ENCODE results near the gene RTN4R. TPM values are rescaled to one million over a fixed set of nuclear protein-coding genes. Genes with fewer than 3 reads are reported as not detected.

Gene RTN4R
- total and polyA plus RNA-seq, 2 experiments from 2014 or later = 10.6 to 38.4 TPM

- TF ChIP-seq ZNF462 (CRISPR knock-in tag; IDR thresholded peaks at IDR 0.05) (no peak), ETS1 (IDR thresholded peaks at IDR 0.05) (no peak), CREB1 (CRISPR knock-in tag; IDR thresholded peaks at IDR 0.05; ENCODE audit: low read depth) (no peak), JUNB (IDR thresholded peaks at IDR 0.05; ENCODE audit: unreplicated experiment) (no peak), STAT1 (IDR thresholded peaks at IDR 0.05; ENCODE audit: unreplicated experiment) (no peak)
- TF ChIP-seq, protein P1, sequence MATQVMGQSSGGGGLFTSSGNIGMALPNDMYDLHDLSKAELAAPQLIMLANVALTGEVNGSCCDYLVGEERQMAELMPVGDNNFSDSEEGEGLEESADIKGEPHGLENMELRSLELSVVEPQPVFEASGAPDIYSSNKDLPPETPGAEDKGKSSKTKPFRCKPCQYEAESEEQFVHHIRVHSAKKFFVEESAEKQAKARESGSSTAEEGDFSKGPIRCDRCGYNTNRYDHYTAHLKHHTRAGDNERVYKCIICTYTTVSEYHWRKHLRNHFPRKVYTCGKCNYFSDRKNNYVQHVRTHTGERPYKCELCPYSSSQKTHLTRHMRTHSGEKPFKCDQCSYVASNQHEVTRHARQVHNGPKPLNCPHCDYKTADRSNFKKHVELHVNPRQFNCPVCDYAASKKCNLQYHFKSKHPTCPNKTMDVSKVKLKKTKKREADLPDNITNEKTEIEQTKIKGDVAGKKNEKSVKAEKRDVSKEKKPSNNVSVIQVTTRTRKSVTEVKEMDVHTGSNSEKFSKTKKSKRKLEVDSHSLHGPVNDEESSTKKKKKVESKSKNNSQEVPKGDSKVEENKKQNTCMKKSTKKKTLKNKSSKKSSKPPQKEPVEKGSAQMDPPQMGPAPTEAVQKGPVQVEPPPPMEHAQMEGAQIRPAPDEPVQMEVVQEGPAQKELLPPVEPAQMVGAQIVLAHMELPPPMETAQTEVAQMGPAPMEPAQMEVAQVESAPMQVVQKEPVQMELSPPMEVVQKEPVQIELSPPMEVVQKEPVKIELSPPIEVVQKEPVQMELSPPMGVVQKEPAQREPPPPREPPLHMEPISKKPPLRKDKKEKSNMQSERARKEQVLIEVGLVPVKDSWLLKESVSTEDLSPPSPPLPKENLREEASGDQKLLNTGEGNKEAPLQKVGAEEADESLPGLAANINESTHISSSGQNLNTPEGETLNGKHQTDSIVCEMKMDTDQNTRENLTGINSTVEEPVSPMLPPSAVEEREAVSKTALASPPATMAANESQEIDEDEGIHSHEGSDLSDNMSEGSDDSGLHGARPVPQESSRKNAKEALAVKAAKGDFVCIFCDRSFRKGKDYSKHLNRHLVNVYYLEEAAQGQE (IDR thresholded peaks at IDR 0.05; ENCODE audit: unreplicated experiment) = no peak
Measured at GRCh38 chr22:20272174-20272573, 4.1 kb upstream of the RTN4R start (continued).
